K562 (cell line): ENCODE measurements around the gene KAT7. TPM values are rescaled to one million over a fixed set of nuclear protein-coding genes. Genes with fewer than 3 reads are reported as not detected.

Experiments
- ARID4B ChIP-seq: sonication (generic); formaldehyde crosslinking; IDR thresholded peaks from 2 replicates; pipeline ENCODE4 v1.8.0; 2022; ENCODE audit warnings: mild to moderate bottlenecking, missing genetic modification reagents
- ETV1 ChIP-seq: fragments of 450-650 bp; conservative IDR thresholded peaks from 2 replicates; pipeline ENCODE4 v1.6.1; 2016; ENCODE audit warnings: missing genetic modification characterization, control low read depth, low read depth, missing compliant biosample characterization
- FOXA3 ChIP-seq, 2 experiments: fragments of 450-650 bp in 1 of 2; sonication (generic) in 1 of 2; formaldehyde crosslinking; IDR thresholded peaks in 1 of 2; conservative IDR thresholded peaks in 1 of 2; 2 replicates each; pipeline versions ENCODE4 v1.4.0 to v1.8.0; 2020 to 2022; ENCODE audit warnings: mild to moderate bottlenecking in 2 of 2, missing genetic modification reagents in 1 of 2
- FOXK1 ChIP-seq: sonication (generic); formaldehyde crosslinking; IDR thresholded peaks from 2 replicates; pipeline ENCODE4 v1.8.0; 2022; ENCODE audit warnings: missing genetic modification reagents, mild to moderate bottlenecking, borderline replicate concordance
- GATA2 ChIP-seq: sonication (generic); formaldehyde crosslinking; IDR thresholded peaks from 2 replicates; pipeline ENCODE4 v1.4.0; 2020; ENCODE audit warnings: mild to moderate bottlenecking, missing genetic modification reagents
- HNRNPK ChIP-seq: fragments of 200-400 bp; formaldehyde crosslinking; IDR thresholded peaks from one replicate; pipeline ENCODE4 v1.6.1; 2018; ENCODE audit warnings: mild to moderate bottlenecking, low read depth, low read length; ENCODE audit not compliant: poor library complexity, severe bottlenecking
- HSF4 ChIP-seq: fragments of 250-450 bp; sonication (Bioruptor Pico); IDR thresholded peaks from 2 replicates; pipeline ENCODE4 v2.1.2; 2022; ENCODE audit warnings: mild to moderate bottlenecking, moderate library complexity, borderline replicate concordance
- NFATC3 ChIP-seq: fragments of 450-650 bp; IDR thresholded peaks from 2 replicates; pipeline ENCODE4 v1.6.1; 2017; ENCODE audit warnings: mild to moderate bottlenecking
- NR2C1 ChIP-seq, 2 experiments: fragments of 450-650 bp; IDR thresholded peaks; 2 replicates each; pipeline ENCODE4 v1.6.1; 2017; ENCODE audit warnings: mild to moderate bottlenecking in 2 of 2, antibody characterized with exemption in 1 of 2, inconsistent platforms in 1 of 2, missing compliant biosample characterization in 1 of 2, missing genetic modification characterization in 1 of 2
- PBX2 ChIP-seq, 2 experiments: IDR thresholded peaks in 1 of 2; conservative IDR thresholded peaks in 1 of 2; 2 replicates each; pipeline ENCODE4 v1.6.1; 2016; ENCODE audit warnings: low read depth in 2 of 2, mild to moderate bottlenecking in 1 of 2, missing compliant biosample characterization in 1 of 2, missing genetic modification characterization in 1 of 2, moderate library complexity in 1 of 2
- SIN3B ChIP-seq: fragments of 450-650 bp; IDR thresholded peaks from 2 replicates; pipeline ENCODE4 v1.6.1; 2017; ENCODE audit warnings: low read depth, mild to moderate bottlenecking, moderate library complexity
- TAF9B ChIP-seq: fragments of 450-650 bp; IDR thresholded peaks from 2 replicates; pipeline ENCODE4 v1.6.1; 2018; ENCODE audit warnings: mild to moderate bottlenecking; ENCODE audit not compliant: partially characterized antibody
- TSC22D4 ChIP-seq: fragments of 450-650 bp; IDR thresholded peaks from 2 replicates; pipeline ENCODE4 v1.6.1; 2016; ENCODE audit warnings: missing genetic modification characterization, missing biosample characterization, control low read depth
- ZBTB49 ChIP-seq: sonication (generic); formaldehyde crosslinking; IDR thresholded peaks from 2 replicates; pipeline ENCODE4 v1.8.0; 2022; ENCODE audit warnings: missing genetic modification reagents, mild to moderate bottlenecking, borderline replicate concordance
- ZKSCAN8 ChIP-seq: fragments of 200-800 bp; sonication (Bioruptor generic); IDR thresholded peaks from 2 replicates; pipeline ENCODE4 v1.6.1; 2016; ENCODE audit warnings: missing genetic modification characterization, missing compliant biosample characterization
- ZNF165 ChIP-seq: fragments of 250-450 bp; sonication (Bioruptor Pico); IDR thresholded peaks from 2 replicates; pipeline ENCODE4 v1.4.0; 2020; ENCODE audit warnings: borderline replicate concordance
- polyA plus RNA-seq, 8 experiments: library from polyadenylated mRNA; depleted of rRNA in 4 of 8; stranded (reverse) in 5 of 8; unstranded in 3 of 8; fragments of >200 nt; fragmentation: Nextera tagmentation in 2 of 8; fragmentation: Illumina TruSeq in 1 of 8; extraction: Ambion mirVana in 2 of 8; extraction: Trizol in 1 of 8; gene quantifications; 2 replicates each; pipeline versions ENCODE4 v1.2.1 to v1.2.3, GENCODE V29; 2011 to 2014; ENCODE audit warnings: inconsistent platforms in 1 of 8, missing spikeins in 1 of 8
- total RNA-seq, 7 experiments: library from RNA; depleted of rRNA in 6 of 7; stranded (reverse); fragments of >200 nt in 6 of 7; fragmentation: Illumina TruSeq in 2 of 7; extraction: Trizol in 2 of 7; gene quantifications; 2 replicates each; pipeline versions ENCODE4 v1.2.1 to v1.2.3, GENCODE V29; 2011 to 2021; ENCODE audit warnings: low replicate concordance in 1 of 7

The KAT7 gene
- total and polyA plus RNA-seq, 9 of the 15 experiments (the other 6 are each of a cell fraction or from before 2014, with no cell fraction given): 10.8 to 57.3 (median 34.8) TPM

GRCh38 chr17:49788478-49789242, at the start of gene KAT7 (continued):
- no peak for TF ChIP-seq HSF4
- peak; percentile 94 for TF ChIP-seq NR2C1 (IDR thresholded peaks at IDR 0.05)
- TF ChIP-seq NR2C1 (tag; IDR thresholded peaks at IDR 0.05): peak; percentile 91
- 0 out of 2 replicates have a peak, but pooled peaks have one; percentile 75 for TF ChIP-seq FOXK1 (CRISPR knock-in tag)
- no peak for TF ChIP-seq NFATC3
- TF ChIP-seq HNRNPK: no peak
- TF ChIP-seq TSC22D4 (tag): no peak
- TF ChIP-seq ZKSCAN8 (CRISPR knock-in tag): no peak
- 0 out of 2 replicates have a peak, but pooled peaks have one; percentile 62 for TF ChIP-seq ZNF165 (CRISPR knock-in tag)
- TF ChIP-seq SIN3B: peak; percentile 40; the same call in 1 of the 2 replicates
- no peak for TF ChIP-seq ZBTB49
- peak in 1 of 2 experiments; percentile 76; a peak in 1 of 4 replicates for TF ChIP-seq FOXA3 (CRISPR knock-in tag; conservative IDR thresholded peaks at IDR 0.05 in 1 of 2, IDR thresholded peaks at IDR 0.05 in 1 of 2)
- peak; percentile 89 for TF ChIP-seq TAF9B
- TF ChIP-seq ARID4B (CRISPR knock-in tag): peak; percentile 64
- peak; percentile 66 for TF ChIP-seq PBX2 (CRISPR knock-in tag; IDR thresholded peaks at IDR 0.05; ENCODE audit: low read depth)
- TF ChIP-seq PBX2 (tag; conservative IDR thresholded peaks at IDR 0.05; ENCODE audit: low read depth): peak; percentile 99
- peak; percentile 73 for TF ChIP-seq ETV1
- TF ChIP-seq GATA2 (CRISPR knock-in tag): no peak
